OCI-LY1 (cell line): Measurements from ENCODE around the gene B3GNT3.

ENCODE experiments used
- EZH2 ChIP-seq: fragments of 200-600 bp; sonication (generic), shearing (Covaris generic); IDR thresholded peaks from 2 replicates; pipeline ENCODE4 v1.8.0; 2017; ENCODE audit warnings: borderline replicate concordance, mixed run types, mild to moderate bottlenecking, antibody characterized with exemption, low read length, moderate library complexity, mixed read lengths
- TF ChIP-seq, protein P1 (sequence below): fragments of 200-600 bp; sonication (generic), shearing (Covaris generic); IDR thresholded peaks from 2 replicates; pipeline ENCODE4 v1.5.1; 2017; ENCODE audit warnings: mild to moderate bottlenecking, antibody characterized with exemption, low read length, moderate library complexity, mixed read lengths

DNA sequence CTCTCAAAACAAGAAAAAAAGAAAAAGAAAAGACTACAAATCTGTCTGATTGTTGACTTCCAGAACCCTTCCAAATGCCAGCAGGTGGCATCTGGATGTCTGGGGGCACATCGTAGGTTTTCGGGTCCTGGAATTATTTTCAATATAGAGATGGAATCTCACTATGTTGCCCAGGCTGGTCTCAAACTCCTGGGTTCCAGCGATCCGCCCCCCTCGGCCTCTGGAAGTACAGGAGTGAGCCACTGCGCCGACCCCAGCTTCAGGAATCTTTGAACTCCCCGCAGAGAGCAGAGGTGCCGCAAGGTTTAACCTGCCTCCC is 567 bp upstream of the B3GNT3 start:
- TF ChIP-seq, protein P1, sequence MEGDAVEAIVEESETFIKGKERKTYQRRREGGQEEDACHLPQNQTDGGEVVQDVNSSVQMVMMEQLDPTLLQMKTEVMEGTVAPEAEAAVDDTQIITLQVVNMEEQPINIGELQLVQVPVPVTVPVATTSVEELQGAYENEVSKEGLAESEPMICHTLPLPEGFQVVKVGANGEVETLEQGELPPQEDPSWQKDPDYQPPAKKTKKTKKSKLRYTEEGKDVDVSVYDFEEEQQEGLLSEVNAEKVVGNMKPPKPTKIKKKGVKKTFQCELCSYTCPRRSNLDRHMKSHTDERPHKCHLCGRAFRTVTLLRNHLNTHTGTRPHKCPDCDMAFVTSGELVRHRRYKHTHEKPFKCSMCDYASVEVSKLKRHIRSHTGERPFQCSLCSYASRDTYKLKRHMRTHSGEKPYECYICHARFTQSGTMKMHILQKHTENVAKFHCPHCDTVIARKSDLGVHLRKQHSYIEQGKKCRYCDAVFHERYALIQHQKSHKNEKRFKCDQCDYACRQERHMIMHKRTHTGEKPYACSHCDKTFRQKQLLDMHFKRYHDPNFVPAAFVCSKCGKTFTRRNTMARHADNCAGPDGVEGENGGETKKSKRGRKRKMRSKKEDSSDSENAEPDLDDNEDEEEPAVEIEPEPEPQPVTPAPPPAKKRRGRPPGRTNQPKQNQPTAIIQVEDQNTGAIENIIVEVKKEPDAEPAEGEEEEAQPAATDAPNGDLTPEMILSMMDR, result no peak
- TF ChIP-seq EZH2, result no peak
